Measurements from ENCODE around the gene TNKS1BP1. TPM values are rescaled to one million over a fixed set of nuclear protein-coding genes. Genes with fewer than 3 reads are reported as not detected.

Gene TNKS1BP1
- total and polyA plus RNA-seq, 2 of the 8 experiments (the other 6 are each of a cell fraction or from before 2014, with no cell fraction given): 50.0 to 122 TPM

DNA sequence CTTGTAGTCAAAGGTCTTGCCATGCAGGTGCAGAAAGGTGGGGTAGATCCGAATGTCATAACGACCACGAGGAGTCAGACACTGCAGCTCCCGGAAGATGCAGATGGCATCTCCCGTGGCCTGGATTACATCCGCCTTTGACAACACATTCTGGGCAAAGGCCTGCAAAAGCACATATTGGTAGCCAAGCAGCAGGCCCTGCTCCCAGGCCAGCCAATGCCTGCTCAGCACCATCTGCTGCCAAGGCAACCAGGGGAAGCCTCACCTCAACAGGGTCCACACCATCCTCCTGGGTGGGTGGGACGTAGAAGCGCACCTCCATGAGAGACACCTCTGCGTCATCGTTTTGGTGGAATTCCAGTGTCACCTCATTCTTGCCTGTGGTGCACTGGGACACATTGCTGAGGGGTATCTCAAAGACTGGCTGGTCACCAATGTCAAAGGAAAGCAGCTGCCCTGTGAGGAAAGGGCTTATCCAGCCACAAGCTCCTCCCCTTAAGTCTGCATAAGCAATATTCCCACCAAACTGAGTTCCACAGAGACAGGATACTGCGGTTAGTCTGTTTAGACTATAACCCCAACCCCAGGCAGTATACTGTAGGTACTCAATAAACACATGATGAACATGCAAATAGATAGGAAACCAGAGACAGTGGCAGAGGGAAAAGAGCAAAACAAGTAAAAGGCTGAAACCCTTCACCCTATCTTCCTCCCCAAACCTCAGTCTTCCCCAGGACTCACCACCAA, 8.1 kb upstream of the TNKS1BP1 start:
- Histone ChIP-seq H4K20me1 (replicated peaks in 1 of 2; ENCODE audit: control insufficient read depth in 1 of 2, insufficient read depth in 2 of 2, low read length in 2 of 2) (peaks cover 2 to 7% of the 10 kb centered on the region in 2 experiments), H3K4me3 (ENCODE audit: extremely low read depth in 1 of 4, insufficient read depth in 2 of 4, low read depth in 3 of 4, low read length in 4 of 4) (no peak overlapping the region), H3K56ac (replicated peaks; ENCODE audit: insufficient read length, low read depth, low read length) (no peak overlapping the region), H2BK5ac (ENCODE audit: low read depth, low read length) (no peak overlapping the region), H2AFZ (ENCODE audit: low read length) (no peak overlapping the region), H2AK5ac (ENCODE audit: low read depth, low read length) (no peak overlapping the region), H3K23ac (ENCODE audit: insufficient read length) (no peak overlapping the region), H3K27me3 (replicated peaks in 1 of 4; ENCODE audit: control insufficient read depth in 3 of 4, extremely low read depth in 1 of 4, insufficient read depth in 3 of 4, low read length in 3 of 4) (no peaks in the 10 kb centered on the region), H2BK20ac (ENCODE audit: low read length) (no peak overlapping the region), H3K9me3 (ENCODE audit: insufficient read depth in 2 of 2, low read depth in 1 of 2, low read length in 1 of 2) (no peaks in the 10 kb centered on the region), H3K27ac (ENCODE audit: low read depth, low read length) (no peak overlapping the region), H2BK120ac (replicated peaks; ENCODE audit: low read depth, low read length) (no peak overlapping the region), H4K8ac (ENCODE audit: extremely low read depth, insufficient read depth, low read length) (no peak overlapping the region; the same call in 1 of the 2 replicates), H3K14ac (ENCODE audit: insufficient read length) (no peak overlapping the region), H3K9ac (replicated peaks in 1 of 4; ENCODE audit: extremely low read depth in 1 of 4, low read depth in 3 of 4, low read length in 3 of 4) (no peak overlapping the region), H4K5ac (ENCODE audit: insufficient read length, low read depth, low read length) (no peak overlapping the region), H3K23me2 (ENCODE audit: low read depth, low read length) (peaks cover 4% of the 10 kb centered on the region), H3K18ac (ENCODE audit: extremely low read depth, low read length) (no peak overlapping the region), H2BK15ac (ENCODE audit: low read length) (no peak overlapping the region), H3K4me1 (replicated peaks in 1 of 4; ENCODE audit: control insufficient read depth in 3 of 4, insufficient read depth in 4 of 4, low read length in 3 of 4) (peaks cover 3 to 8% (median 3%) of the 10 kb centered on the region in 4 experiments; a peak in 6 of 7 replicates), H3K79me2 (ENCODE audit: control insufficient read depth in 1 of 2, insufficient read depth in 2 of 2, low read length in 2 of 2) (peaks cover 12 to 29% of the 10 kb centered on the region in 2 experiments), H3K36me3 (ENCODE audit: control insufficient read depth in 2 of 4, insufficient read depth in 4 of 4, low read length in 3 of 4) (peaks cover 44 to 67% (median 58%) of the 10 kb centered on the region in 4 experiments), H3K4me2 (ENCODE audit: insufficient read depth in 1 of 2, low read depth in 2 of 2, low read length in 2 of 2) (no peak overlapping the region), H3K79me1 (ENCODE audit: low read depth, low read length) (peaks cover 8% of the 10 kb centered on the region), H2BK12ac (ENCODE audit: low read depth, low read length) (no peak overlapping the region), H3K4ac (replicated peaks; ENCODE audit: insufficient read length, low read depth, low read length) (no peak overlapping the region), H4K91ac (replicated peaks; ENCODE audit: insufficient read length, low read length) (no peak overlapping the region)
- FAIRE-seq: no peak
- ChIA-PET CTCF (ENCODE audit: partially characterized antibody) (interaction anchor here (0.8 to 1.0 kb wide), 3 partner anchors 21 to 160 kb away, joined by 3 read pairs; no protein-coding TSS in a partner anchor), POLR2A (ENCODE audit: partially characterized antibody) (interaction anchor here (45.7 kb wide), 1 partner anchor 25 kb away, joined by 1279 read pairs; the partner anchor contains the start of gene TNKS1BP1)
- 97% methylated on average over 10 of the region's 11 CpGs; no CpG with 5 or more reads in 1 of the 2 experiments for WGBS, 2 experiments (ENCODE audit: extremely low coverage in 1 of 2, insufficient coverage in 1 of 2, insufficient read length in 1 of 2, insufficient replicate concordance in 2 of 2, low coverage in 1 of 2, low lambda C conversion rate in 2 of 2, missing lambda C conversion rate in 1 of 2)
- DNase-seq (ENCODE audit: low read depth in 1 of 2, low spot score in 2 of 2): no peak
- no peak for TF ChIP-seq ATF3 (IDR thresholded peaks at IDR 0.05; ENCODE audit: insufficient read depth, low read depth, low read length)
- TF ChIP-seq SP2 (IDR thresholded peaks at IDR 0.05; ENCODE audit: low read length): no peak
- TF ChIP-seq SIX5 (IDR thresholded peaks at IDR 0.05; ENCODE audit: low read depth, low read length): no peak
- TF ChIP-seq POU5F1 (IDR thresholded peaks at IDR 0.05; ENCODE audit: low read depth, low read length): no peak
- TF ChIP-seq PHF8 (conservative IDR thresholded peaks at IDR 0.05; ENCODE audit: low read depth, low read length): no peak
- no peak for TF ChIP-seq TAF7 (optimal IDR thresholded peaks at IDR 0.05; ENCODE audit: borderline replicate concordance, low read depth, low read length)
- TF ChIP-seq TBP (IDR thresholded peaks at IDR 0.05; ENCODE audit: low read depth, low read length): no peak
- TF ChIP-seq TCF12 (IDR thresholded peaks at IDR 0.05; ENCODE audit: low read depth, low read length): no peak
- TF ChIP-seq KDM5A (IDR thresholded peaks at IDR 0.05; ENCODE audit: low read length): no peak
- TF ChIP-seq NANOG (IDR thresholded peaks at IDR 0.05; ENCODE audit: insufficient read depth, low read depth, low read length, poor library complexity, severe bottlenecking): no peak
- no peak for TF ChIP-seq POLR2AphosphoS5 (IDR thresholded peaks at IDR 0.05; ENCODE audit: low read depth, low read length)
- TF ChIP-seq NRF1 (IDR thresholded peaks at IDR 0.05; ENCODE audit: low read depth, low read length): no peak
- TF ChIP-seq JUN (IDR thresholded peaks at IDR 0.05; ENCODE audit: low read depth, low read length): no peak
